H1 (cell line): ENCODE measurements around the gene GFM1. TPM values are rescaled to one million over a fixed set of nuclear protein-coding genes. Genes with fewer than 3 reads are reported as not detected.

Source experiments
- BACH1 ChIP-seq: IDR thresholded peaks from 2 replicates; pipeline ENCODE4 v1.6.1; 2012; ENCODE audit warnings: low read length, improper control_type of control experiment
- FOSL1 ChIP-seq: IDR thresholded peaks from 2 replicates; pipeline ENCODE4 v1.6.1; 2011; ENCODE audit warnings: mild to moderate bottlenecking, low read depth, low read length, moderate library complexity; ENCODE audit not compliant: insufficient read depth
- GABPA ChIP-seq: IDR thresholded peaks from 2 replicates; pipeline ENCODE4 v1.6.1; 2011; ENCODE audit warnings: mild to moderate bottlenecking, low read length, moderate library complexity, borderline replicate concordance; ENCODE audit not compliant: insufficient read depth
- POU5F1 ChIP-seq: IDR thresholded peaks from 2 replicates; pipeline ENCODE4 v1.6.1; 2011; ENCODE audit warnings: low read depth, mild to moderate bottlenecking, low read length, moderate library complexity
- SP4 ChIP-seq: IDR thresholded peaks from 2 replicates; pipeline ENCODE4 v1.6.1; 2012; ENCODE audit warnings: low read length, inconsistent platforms
- TBP ChIP-seq: IDR thresholded peaks from 2 replicates; pipeline ENCODE4 v1.6.1; 2011; ENCODE audit warnings: low read depth, low read length, improper control_type of control experiment
- polyA plus RNA-seq, 7 experiments: library from polyadenylated mRNA; depleted of rRNA in 3 of 7; stranded (reverse) in 5 of 7; unstranded in 2 of 7; fragments of >200 nt in 5 of 7; fragments of 200-250 nt in 2 of 7; gene quantifications; 1 replicate in 5 of 7; 2 replicates in 1 of 7; 4 replicates in 1 of 7; pipeline versions ENCODE4 v1.2.1 to v1.2.3, GENCODE V29; 2011 to 2013; ENCODE audit warnings: missing spikeins in 2 of 7, mixed read lengths in 2 of 7
- total RNA-seq: library from RNA; stranded (reverse); fragmentation: NEBNext Ultra II Directional; extraction: Animal tissue kit (Norgen Biotek cat#: 25700); gene quantifications from 2 replicates; pipeline ENCODE4 v1.2.1, GENCODE V29; 2021

GFM1 gene
- total and polyA plus RNA-seq, 2 of the 8 experiments (the other 6 are each of a cell fraction or from before 2014, with no cell fraction given): 10.9 to 45.3 TPM

GRCh38 chr3:158701420-158702065, 57.2 kb downstream of the GFM1 start (continued):
- no peak for TF ChIP-seq TBP
- TF ChIP-seq GABPA: no peak
- no peak for TF ChIP-seq POU5F1
- no peak for TF ChIP-seq FOSL1
- no peak for TF ChIP-seq SP4
- no peak for TF ChIP-seq BACH1
- TF ChIP-seq, all 59 proteins: peak for 0
